ENCODE results near the gene AP3B2. TPM values are rescaled to one million over a fixed set of nuclear protein-coding genes. Genes with fewer than 3 reads are reported as not detected.

AP3B2 gene
- total RNA-seq, 1 donor from 2014 or later = 8.0 TPM

DNA sequence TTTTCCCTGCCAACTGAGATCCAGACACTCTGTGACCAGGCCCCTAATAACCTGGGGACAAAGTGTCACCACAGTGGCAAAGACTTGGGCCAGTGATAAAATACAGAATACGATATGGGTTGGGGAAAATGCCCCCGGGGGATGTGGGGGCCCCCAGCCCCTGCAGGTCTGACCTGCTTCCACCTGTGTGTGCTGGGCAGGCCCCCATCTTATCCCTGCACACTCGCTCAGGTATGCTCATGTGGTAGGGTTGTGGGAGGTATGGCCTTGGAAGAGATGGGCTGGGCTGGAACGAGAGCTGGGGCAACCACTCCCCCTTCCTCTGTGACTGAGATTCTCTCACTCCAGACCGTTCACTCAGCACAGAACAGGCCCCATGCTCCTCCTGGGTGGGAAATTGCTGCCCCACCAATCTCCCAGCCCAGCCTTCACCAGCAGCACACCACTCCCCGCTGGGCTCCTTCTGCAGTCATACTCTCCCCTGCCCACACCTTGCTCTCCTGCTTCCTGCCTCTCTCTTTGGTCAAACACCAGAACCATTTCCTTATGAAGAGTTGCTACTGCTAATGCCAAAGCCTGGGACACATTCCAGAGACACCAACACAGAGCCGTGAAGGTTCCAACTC, 52.9 kb downstream of the AP3B2 start:
- DNase-seq (ENCODE audit: extremely low spot score, unreplicated experiment) = no peak
- H3K27ac Mint-ChIP-seq = no peak overlapping the region
- TF ChIP-seq, protein P1, sequence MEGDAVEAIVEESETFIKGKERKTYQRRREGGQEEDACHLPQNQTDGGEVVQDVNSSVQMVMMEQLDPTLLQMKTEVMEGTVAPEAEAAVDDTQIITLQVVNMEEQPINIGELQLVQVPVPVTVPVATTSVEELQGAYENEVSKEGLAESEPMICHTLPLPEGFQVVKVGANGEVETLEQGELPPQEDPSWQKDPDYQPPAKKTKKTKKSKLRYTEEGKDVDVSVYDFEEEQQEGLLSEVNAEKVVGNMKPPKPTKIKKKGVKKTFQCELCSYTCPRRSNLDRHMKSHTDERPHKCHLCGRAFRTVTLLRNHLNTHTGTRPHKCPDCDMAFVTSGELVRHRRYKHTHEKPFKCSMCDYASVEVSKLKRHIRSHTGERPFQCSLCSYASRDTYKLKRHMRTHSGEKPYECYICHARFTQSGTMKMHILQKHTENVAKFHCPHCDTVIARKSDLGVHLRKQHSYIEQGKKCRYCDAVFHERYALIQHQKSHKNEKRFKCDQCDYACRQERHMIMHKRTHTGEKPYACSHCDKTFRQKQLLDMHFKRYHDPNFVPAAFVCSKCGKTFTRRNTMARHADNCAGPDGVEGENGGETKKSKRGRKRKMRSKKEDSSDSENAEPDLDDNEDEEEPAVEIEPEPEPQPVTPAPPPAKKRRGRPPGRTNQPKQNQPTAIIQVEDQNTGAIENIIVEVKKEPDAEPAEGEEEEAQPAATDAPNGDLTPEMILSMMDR (conservative IDR thresholded peaks at IDR 0.05) = no peak
- peaks cover 64% of the 10 kb centered on the region for H3K27me3 Mint-ChIP-seq
- H3K4me3 Mint-ChIP-seq = no peak overlapping the region
- H3K9me3 Mint-ChIP-seq = no peaks in the 10 kb centered on the region
- H3K4me1 Mint-ChIP-seq (ENCODE audit: unreplicated experiment) = no peaks in the 10 kb centered on the region
- no peaks in the 10 kb centered on the region for H3K36me3 Mint-ChIP-seq

DNA sequence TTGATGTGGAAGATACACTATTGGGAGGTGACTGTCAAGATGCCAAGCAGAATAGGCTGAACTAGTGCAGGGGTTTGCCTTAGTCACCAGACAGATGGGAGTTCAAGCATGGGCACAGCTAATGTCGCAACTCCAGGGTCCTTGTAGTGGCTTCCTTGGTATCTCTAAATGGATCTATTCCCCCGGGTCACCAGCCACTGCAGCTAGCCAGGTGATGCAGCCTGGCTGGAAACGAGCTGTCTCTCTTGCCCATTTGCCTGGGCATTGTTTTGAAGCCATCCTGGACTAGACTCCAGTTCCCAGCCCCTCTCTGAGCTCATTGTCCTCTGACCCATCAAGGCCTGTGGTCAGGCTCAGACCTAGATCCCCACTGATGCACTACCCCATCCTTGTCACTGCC, 54.1 kb downstream of the AP3B2 start:
- H3K4me1 Mint-ChIP-seq (ENCODE audit: unreplicated experiment) = no peaks in the 10 kb centered on the region
- H3K36me3 Mint-ChIP-seq = no peaks in the 10 kb centered on the region
- TF ChIP-seq, protein P1 (conservative IDR thresholded peaks at IDR 0.05) = no peak
- peaks cover 66% of the 10 kb centered on the region for H3K27me3 Mint-ChIP-seq
- H3K27ac Mint-ChIP-seq = no peak overlapping the region
- DNase-seq (ENCODE audit: extremely low spot score, unreplicated experiment) = no peak
- H3K4me3 Mint-ChIP-seq = no peak overlapping the region
- H3K9me3 Mint-ChIP-seq = no peaks in the 10 kb centered on the region

DNA sequence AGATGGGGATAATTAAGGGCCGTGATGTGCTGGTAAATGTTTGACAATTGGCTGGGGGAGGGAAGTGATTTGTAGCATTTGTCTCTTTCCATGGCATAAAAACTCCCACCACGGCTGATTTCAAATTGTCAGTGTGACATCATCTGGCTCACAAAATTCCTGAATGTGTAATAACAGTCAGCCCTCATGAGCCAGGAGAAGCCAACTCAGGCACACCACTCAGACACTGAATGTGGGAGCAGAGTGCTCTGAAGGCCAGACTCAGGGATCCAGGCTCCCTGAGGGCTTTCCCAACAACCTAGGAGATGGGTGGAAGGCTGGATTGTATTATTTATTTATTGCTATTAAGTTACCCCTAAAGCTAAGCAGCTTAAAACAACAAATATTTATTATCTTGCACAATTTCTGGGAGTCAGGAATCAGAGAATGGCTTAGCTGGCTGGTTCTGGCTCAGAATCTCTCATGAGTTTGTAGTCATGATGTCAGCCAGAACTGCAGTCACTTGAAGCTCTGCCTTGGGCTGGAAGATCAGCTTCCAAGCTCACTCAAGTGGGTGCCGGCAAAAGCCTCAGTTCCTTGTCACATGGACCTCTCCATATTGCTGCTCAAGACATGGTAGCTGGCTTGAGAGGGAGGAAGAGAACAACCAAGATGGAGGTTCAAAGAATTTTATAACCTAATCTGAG, 56.0 kb downstream of the AP3B2 start:
- Mint-ChIP-seq H3K9me3 (no peaks in the 10 kb centered on the region), H3K27ac (no peak overlapping the region), H3K36me3 (no peaks in the 10 kb centered on the region), H3K27me3 (peaks cover 75% of the 10 kb centered on the region), H3K4me3 (no peak overlapping the region), H3K4me1 (ENCODE audit: unreplicated experiment) (no peaks in the 10 kb centered on the region)
- TF ChIP-seq, protein P1 (conservative IDR thresholded peaks at IDR 0.05) = no peak
- no peak for DNase-seq (ENCODE audit: extremely low spot score, unreplicated experiment)

DNA sequence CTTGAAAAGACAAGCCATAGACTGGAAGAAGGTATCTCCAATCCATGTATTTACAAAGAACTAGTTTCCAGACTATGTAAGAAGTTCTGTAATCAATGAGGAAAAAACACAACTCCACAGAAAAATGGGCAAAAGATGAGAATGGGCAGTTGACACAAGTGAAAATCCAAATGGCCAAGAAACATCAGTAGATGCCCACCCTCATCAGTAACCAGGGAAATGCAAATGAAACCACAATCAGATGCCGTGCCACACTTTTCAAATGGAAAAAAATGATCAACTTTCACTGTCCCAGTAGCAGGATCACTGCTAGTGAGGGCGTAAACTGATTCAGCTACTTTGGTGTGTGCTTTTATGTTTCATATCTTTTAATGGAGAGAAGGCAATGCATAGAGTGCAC, 58.0 kb downstream of the AP3B2 start:
- DNase-seq (ENCODE audit: extremely low spot score, unreplicated experiment) = no peak
- H3K36me3 Mint-ChIP-seq = no peaks in the 10 kb centered on the region
- H3K4me1 Mint-ChIP-seq (ENCODE audit: unreplicated experiment) = no peaks in the 10 kb centered on the region
- TF ChIP-seq, protein P1 (conservative IDR thresholded peaks at IDR 0.05) = no peak
- H3K27me3 Mint-ChIP-seq = peaks cover 78% of the 10 kb centered on the region
- no peaks in the 10 kb centered on the region for H3K9me3 Mint-ChIP-seq
- no peak overlapping the region for H3K27ac Mint-ChIP-seq
- no peak overlapping the region for H3K4me3 Mint-ChIP-seq

DNA sequence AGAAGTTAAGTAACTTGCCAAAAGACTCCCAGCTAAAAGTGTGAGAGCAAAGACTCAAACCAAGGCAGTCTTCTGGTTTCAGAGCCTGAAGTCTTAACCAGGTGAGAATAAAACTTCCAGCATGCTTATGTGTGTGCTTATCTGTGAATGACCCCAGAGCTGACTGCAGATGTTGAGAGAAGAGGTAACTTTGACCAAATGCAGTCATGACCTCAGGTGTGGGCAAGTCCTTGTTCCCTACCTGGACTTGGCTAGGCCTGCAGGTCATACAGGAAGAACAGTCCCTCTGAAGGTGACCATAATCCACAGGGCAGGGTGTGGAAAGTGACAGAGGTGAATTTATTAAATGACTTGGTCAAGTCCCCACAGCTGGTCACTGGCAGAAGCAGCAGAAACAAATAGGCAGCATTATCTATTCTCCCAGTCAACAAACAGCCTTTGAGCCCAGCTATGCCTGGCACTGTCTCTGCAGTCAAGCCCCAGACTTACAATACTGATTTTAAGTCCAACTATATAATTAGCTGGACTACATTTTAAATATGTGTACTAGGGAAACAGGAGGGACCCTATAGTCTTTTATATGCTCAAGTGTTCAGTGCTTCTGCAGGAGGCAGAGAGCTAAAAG, 59.5 kb downstream of the AP3B2 start:
- no peak for DNase-seq (ENCODE audit: extremely low spot score, unreplicated experiment)
- Mint-ChIP-seq H3K9me3 (no peaks in the 10 kb centered on the region), H3K27me3 (peaks cover 85% of the 10 kb centered on the region), H3K36me3 (no peaks in the 10 kb centered on the region), H3K4me3 (no peak overlapping the region), H3K27ac (no peak overlapping the region), H3K4me1 (ENCODE audit: unreplicated experiment) (no peaks in the 10 kb centered on the region)
- TF ChIP-seq, protein P1 (conservative IDR thresholded peaks at IDR 0.05) = no peak
